Measurements from ENCODE around the gene LTBP4.
"Not testable (repeated sequence)": the region's sequence is repeated elsewhere in the genome, so short reads cannot be mapped to it uniquely, and the experiment has no call there.

LTBP4 gene

DNA sequence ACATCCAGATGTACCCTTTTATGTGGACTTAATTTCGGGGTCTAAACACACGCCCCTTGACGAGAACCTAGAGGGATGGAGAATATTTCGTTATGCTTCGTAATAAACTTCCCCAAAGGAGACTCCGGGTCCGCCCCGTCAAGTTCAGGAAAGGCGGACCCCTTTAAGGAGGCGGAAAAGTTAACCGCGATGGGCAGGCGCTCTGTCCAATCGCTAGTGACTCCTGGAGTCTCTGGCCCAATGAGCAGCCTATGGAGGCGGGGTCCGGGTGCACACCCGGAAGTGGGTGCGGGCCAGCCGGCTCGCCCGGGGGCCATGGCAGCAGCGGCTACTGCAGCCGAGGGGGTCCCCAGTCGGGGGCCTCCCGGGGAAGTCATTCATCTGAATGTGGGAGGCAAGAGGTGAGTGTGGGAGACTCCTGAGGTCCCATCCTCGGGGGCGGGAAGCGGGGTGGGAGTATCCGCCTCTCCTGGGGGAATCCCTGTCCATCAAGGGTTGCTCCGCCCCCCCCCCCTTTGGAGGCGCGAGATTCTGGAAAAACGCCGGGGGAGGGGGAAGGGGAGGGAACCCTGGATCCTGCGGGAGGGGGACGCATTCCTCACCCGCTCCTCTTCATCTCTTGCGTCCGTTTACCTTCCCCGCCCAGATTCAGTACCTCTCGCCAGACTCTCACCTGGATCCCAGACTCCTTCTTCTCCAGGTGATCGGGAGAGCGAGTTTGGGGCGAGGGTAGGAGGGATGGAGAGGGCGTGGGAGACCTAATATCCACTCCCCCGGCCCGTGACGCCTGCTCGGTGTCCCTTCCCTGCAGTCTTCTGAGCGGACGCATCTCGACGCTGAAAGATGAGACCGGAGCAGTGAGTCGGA lies 24.4 kb upstream of the LTBP4 start, which contains the start of gene SHKBP1:
TSS of gene SHKBP1 (plus strand) at position 289 of the 867 bp plus-strand sequence. CDS start at position 316, 27 bp downstream.
- peak; percentile 54 to 95 (median 82) for DNase-seq

DNA sequence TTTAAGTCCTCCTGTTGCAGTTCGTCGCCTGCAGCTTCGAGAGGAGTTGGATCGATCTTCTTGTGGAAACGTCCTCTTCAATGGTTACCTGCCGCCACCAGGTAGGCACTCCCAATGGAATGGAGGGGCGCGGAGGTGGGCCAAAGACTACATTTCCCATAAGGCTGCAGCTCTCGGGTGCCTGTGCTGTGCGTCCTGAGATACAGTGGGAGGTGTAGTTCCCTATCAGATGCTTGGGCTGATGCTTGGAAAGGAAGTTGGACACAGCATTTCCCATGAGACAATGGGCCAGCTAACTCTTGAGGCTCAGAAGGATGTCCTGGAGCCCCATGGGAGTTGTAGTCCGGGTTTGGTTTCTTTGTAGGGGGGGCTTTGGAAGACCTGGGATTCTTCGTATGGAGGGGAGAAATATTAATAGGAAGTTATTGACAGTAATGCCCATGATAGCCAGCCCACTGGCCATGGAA lies 22.7 kb upstream of the LTBP4 start:
- DNase-seq, result peak in 9 of 51 donors; percentile 9 to 33 (median 26)

DNA sequence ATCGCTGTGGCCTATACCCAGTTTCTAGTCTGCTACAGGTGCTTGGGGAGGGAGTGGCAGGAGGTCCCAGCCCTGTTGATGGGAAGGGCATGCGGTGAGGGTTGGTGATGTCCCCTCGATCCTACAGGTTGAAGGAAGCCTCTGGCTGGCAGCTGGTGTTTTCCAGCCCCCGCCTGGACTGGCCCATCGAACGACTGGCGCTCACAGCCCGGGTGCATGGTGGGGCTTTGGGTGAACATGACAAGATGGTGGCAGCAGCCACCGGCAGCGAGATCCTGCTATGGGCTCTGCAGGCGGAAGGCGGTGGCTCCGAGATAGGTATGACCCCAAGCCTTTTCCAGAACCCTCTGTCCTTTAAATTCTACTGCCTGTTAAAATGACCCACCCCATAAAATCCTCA lies 20.6 kb upstream of the LTBP4 start:
- DNase-seq, result no peak

DNA sequence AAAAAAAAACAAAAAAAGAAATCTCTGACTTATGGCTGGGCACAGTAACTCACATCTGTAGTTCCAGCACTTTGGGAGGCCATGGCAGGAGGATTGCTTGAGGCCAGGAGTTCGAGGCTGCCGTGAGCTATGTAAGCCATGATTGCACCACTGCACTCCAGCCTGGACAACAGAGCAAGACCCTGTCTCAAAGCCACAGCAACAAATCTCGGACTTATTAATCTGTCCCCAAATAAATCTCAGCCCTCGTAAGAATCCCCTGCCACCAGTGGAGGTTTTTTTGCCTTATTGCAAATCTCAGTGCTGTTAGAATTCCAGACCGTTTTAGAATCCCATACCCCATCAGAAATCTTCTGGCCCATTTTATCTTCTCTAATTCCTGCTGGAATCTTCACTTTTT lies 19.6 kb upstream of the LTBP4 start:
- no peak for DNase-seq

- no peak for DNase-seq
Observed at GRCh38 chr19:40582467-40582866, 18.7 kb upstream of the LTBP4 start.

- peak in 1 of 51 donors; percentile 49 for DNase-seq
Observed at GRCh38 chr19:40583283-40583682, 17.9 kb upstream of the LTBP4 start.

GRCh38 chr19:40584007-40584406 lies 17.2 kb upstream of the LTBP4 start:
- DNase-seq, result no peak

DNA sequence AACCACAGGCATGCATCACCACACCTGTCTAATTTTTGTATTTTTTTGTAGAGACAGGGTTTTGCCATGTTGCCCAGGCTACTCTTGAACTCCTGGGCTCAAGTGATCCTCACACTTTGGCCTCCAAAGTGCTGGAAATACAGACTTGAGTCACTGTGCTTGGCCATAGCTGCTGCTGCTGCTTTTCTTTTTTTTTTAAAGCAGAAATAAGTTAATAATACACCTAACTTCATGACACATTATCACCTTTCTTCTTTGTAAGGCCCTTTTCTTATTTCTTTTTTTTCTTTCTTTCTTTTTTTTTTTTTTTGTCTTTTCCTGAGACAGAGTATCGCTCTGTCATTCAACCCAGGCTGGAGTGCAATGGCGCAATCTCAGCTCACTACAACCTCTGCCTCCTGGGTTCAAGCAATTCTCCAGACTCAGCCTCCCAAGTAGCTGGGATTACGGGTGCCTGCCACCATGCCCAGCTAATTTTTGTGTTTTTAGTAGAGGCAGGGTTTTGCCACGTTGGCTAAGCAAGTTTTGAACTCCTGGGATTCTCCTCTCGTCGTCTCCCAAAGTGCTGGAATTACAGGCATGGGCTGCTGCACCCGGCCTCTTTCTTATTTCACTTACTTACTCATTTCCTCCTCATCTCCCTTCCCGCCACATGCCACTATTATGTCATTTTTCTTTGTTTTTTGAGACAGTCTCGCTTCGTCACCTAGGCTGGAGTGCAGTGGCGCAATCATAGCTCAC lies 15.8 kb upstream of the LTBP4 start:
- DNase-seq, result no peak

DNA sequence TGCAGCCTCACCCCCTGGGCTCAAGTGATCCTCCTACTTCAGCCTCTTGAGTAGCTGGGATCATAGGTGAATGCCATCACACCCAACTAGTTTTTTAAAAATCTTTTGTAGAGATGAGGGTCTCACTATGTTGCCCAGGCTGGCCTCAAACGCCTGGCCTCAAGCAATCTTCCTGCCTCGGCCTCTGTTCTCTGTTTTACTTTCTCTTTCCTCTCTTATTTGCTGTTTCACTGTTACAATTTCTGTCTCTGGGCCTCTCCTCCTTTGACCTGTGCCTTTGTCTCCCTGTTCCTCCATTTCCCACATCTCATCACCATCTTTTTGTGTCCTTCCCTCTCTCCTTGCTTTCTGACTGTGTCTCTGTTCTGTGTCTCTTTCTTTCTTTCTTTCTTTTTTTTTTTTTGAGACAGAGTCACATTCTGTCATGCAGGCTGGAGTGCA lies 15.2 kb upstream of the LTBP4 start:
- DNase-seq, result no peak

GRCh38 chr19:40586611-40587010 lies 14.6 kb upstream of the LTBP4 start:
- DNase-seq, result no peak

- DNase-seq, result no peak
Observed at GRCh38 chr19:40588110-40588854, 12.9 kb upstream of the LTBP4 start.

- DNase-seq, result no peak
Observed at GRCh38 chr19:40588926-40589569, 12.1 kb upstream of the LTBP4 start.

DNA sequence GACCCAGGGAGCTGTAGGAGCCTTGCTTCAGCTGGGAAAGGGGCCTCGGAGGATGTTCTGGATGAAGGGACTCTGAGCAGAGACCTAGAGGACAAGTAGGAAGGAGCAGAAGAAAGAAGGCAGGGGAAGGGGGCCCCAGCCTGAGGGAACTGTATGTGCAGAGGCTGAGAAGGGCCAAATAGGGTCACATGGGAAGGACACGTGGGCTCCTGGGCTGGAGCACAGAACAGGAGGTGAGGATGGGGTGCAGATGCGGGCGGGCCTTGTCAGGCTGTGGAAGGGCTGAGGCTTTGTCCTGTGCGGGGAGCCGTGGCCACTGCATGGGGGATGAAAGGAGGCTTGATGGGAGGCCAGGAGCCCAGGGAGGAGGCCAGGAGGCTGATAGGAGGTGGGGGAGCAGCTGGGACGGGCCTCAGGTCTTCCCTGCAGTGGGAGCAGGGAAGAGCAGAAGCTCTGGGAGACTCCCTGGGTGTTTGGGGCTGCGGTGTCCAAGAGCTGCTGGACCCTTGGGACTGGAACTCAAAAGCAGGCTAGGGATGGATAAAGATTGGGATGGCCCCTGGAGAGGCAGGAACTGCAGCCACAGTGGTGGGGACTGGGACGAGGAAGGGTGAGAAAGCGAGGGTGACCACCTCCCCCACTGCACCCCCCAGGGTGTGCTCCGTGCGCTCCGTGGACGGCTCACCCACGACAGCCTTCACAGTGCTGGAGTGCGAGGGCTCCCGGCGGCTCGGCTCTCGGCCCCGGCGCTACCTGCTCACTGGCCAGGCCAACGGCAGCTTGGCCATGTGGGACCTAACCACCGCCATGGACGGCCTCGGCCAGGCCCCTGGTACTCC lies 11.4 kb upstream of the LTBP4 start:
- DNase-seq, result no peak

DNA sequence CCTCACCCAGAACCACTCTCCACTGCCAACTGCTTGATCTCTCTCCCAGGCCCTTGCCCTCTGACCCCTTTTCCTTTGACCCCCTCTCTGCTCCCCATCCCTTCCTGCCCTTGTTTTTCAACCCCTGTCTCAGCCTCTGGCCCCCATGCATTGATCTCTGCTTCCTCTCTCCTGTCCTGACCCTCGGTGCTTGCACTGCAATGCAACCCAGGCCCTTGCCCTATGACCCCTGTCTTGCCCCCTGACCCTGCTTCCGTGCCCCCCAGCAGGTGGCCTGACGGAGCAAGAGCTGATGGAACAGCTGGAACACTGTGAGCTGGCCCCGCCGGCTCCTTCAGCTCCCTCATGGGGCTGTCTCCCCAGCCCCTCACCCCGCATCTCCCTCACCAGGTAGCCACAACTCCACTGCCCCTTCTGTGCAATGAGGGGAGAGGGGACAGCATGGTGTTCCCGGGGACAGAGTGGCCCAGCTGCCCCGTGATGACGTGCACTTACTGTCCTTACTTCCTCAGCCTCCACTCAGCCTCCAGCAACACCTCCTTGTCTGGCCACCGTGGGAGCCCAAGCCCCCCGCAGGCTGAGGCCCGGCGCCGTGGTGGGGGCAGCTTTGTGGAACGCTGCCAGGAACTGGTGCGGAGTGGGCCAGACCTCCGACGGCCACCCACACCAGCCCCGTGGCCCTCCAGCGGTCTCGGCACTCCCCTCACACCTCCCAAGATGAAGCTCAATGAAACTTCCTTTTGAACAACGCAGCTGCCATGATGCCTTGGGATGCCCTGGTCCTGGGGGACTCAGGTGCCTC lies 10.5 kb upstream of the LTBP4 start:
- no peak for DNase-seq

DNA sequence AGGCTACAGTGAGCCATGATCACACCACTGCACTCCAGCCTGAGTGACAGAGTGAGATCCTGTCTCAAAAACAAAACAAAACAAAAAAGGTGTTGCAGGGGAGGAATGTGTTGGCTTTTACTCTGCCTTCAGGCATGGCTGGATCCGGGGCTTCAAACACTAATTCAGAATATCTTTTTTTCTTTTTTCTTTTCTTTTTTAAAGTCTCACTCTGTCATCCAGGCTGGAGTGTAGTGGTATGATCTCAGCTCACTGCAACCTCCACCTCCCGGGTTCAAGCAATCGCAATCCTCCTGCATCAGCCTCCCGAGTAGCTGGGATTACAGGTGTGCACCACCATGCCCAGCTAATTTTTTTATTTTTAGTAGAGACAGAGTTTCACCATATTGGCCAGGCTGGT lies 9.4 kb upstream of the LTBP4 start:
- not testable (repeated sequence) for DNase-seq

GRCh38 chr19:40592170-40592569 lies 9.0 kb upstream of the LTBP4 start:
- peak in 3 of 51 donors; percentile 16 to 33 (median 24) for DNase-seq

DNA sequence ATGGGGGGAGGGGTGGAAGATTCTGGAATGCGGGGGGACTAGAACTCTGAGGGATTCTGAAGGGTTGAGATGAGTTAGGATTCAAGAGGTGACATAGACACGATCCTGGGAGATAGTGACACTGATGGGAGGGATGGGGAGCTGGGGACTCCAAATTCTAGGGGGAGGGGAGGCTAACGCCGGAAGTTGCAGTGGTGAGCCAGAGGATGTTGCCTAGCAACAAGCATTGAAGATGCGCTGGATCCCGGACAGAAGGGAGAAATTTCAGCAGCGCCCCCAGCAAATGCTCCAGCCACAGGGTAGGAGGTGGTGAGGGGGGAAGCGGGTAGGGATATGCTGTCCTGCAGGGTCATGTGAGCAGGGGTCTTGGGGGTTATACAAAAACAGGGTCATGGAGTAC lies 6.9 kb upstream of the LTBP4 start:
- peak in 9 of 51 donors; percentile 20 to 86 (median 35) for DNase-seq

GRCh38 chr19:40594657-40595091 lies 6.5 kb upstream of the LTBP4 start:
- DNase-seq, result peak in 10 of 51 donors; percentile 13 to 86 (median 20)
